ENCODE measurements around the gene ZDHHC12. TPM values are rescaled to one million over a fixed set of nuclear protein-coding genes. Genes with fewer than 3 reads are reported as not detected.

ZDHHC12 gene
- total and polyA plus RNA-seq, 7 experiments from 2014 or later: 21.2 to 74.2 (median 27.7) TPM

DNA sequence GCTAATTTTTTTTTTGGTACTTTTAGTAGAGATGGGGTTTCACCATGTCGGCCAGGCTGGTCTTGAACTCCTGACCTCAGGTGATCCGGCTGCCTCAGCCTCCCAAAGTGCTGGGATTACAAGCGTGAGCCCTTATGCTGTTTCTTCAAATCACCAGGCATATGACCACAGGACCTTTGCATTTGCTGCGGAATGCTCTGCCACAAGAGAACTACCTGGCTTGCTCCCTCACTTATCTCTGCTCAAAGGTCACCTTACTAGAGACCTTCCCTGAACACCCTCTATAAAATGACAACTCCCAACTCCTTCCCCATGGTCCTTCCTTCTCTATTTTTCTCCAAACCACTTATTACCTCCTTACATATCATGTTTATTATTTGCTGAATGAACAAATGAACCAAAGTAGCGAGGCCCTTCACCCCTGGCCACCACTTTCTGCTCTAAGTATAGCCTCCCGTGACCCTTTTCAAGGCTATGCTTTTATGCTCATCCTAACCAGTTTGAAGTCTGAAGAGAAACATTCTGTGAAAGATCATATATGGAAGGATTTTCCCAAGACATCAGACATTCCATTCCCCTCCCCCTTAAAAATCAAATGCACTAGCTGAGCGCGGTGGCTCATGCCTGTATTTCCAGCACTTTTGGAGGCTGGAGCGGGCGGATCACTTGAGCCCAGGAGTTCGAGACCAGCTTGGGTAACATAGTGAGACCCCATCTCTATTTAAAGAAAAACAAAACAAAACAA lies 46.5 kb upstream of the ZDHHC12 start:
- peaks cover 0 to 4% (median 0%) of the 10 kb centered on the region in 11 donors for H3K9me3 Mint-ChIP-seq
- H3K27me3 ChIP-seq (ENCODE audit: control insufficient read depth in 2 of 2, insufficient read depth in 2 of 2, low read length in 2 of 2): no peaks in the 10 kb centered on the region
- ChIA-PET CTCF (interaction anchor here (1.1 kb wide), 1 partner anchor 23 kb away, joined by 3 read pairs; no protein-coding TSS in a partner anchor), POLR2A (interaction anchor here (0.8 to 3.3 kb wide), 13 partner anchors 8 to 264 kb away, joined by 3 to 31 read pairs (median 5); partner anchors contain the start of genes ENDOG, SET, TBC1D13 and ZDHHC12)
- peak overlapping the region; percentile 97 for H3K4me3 ChIP-seq (ENCODE audit: low read length)
- intact Hi-C loops (cut with micrococcal nuclease): loop anchor here (1.0 to 5.0 kb wide), 15 partner anchors 17 to 493 kb away; partner anchors contain the start of genes DYNC2I2 (in 2 of the 2), ENDOG (in 2 of the 2), LRRC8A (in 2 of the 2) and TBC1D13 (in 2 of the 2)
- H3K4me1 Mint-ChIP-seq: peaks cover 21 to 47% (median 39%) of the 10 kb centered on the region in 7 donors
- H3K36me3 Mint-ChIP-seq: peaks cover 0 to 17% (median 5%) of the 10 kb centered on the region in 5 donors
- H3K36me3 ChIP-seq (ENCODE audit: control insufficient read depth in 2 of 3, insufficient read depth in 3 of 3, low read length in 3 of 3): peaks cover 0 to 14% (median 0%) of the 10 kb centered on the region in 3 experiments
- no peaks in the 10 kb centered on the region for H3K27me3 Mint-ChIP-seq
- no peak for DNase-seq
- no peaks in the 10 kb centered on the region for H3K9me3 ChIP-seq (ENCODE audit: control insufficient read depth in 2 of 3, low read length in 3 of 3)
- no peak for ATAC-seq
- peak overlapping the region; percentile 93 to 100 (median 100) for H3K27ac Mint-ChIP-seq
- peaks cover 7 to 12% of the 10 kb centered on the region in 2 donors for H3K4me1 ChIP-seq (ENCODE audit: control insufficient read depth in 2 of 2, insufficient read depth in 2 of 2, low read length in 2 of 2)
- H3K4me3 Mint-ChIP-seq: peak overlapping the region; percentile 95 to 99 (median 98)
- H3K27ac ChIP-seq (ENCODE audit: low read depth, low read length): peak overlapping the region; percentile 93

DNA sequence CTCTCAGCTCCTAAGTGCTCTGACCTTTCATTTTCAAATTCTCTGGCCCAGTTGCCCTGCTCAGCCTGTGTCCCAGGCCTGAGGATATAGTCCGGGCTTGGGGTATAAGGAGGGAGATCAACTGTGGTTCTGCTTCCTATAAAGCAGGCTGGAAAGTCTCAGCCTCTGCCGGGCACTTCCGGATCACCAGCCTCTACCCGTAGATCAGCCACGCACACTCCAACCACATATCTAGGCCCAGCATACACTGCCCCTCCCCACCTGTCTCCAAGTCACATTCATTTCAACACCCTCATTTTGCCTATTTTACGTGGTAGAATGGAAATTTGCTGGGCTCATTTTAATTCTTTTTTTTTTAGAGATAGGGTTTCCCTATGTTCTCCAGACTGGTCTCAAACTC lies 44.7 kb upstream of the ZDHHC12 start:
- Histone ChIP-seq H3K27ac (ENCODE audit: low read depth, low read length) (no peak overlapping the region), H3K4me1 (ENCODE audit: control insufficient read depth in 2 of 2, insufficient read depth in 2 of 2, low read length in 2 of 2) (peaks cover 7 to 12% of the 10 kb centered on the region in 2 donors), H3K36me3 (ENCODE audit: control insufficient read depth in 2 of 3, insufficient read depth in 3 of 3, low read length in 3 of 3) (peaks cover 0 to 18% (median 0%) of the 10 kb centered on the region in 3 experiments), H3K4me3 (ENCODE audit: low read length) (no peak overlapping the region), H3K27me3 (ENCODE audit: control insufficient read depth in 2 of 2, insufficient read depth in 2 of 2, low read length in 2 of 2) (no peaks in the 10 kb centered on the region), H3K9me3 (ENCODE audit: control insufficient read depth in 2 of 3, low read length in 3 of 3) (no peaks in the 10 kb centered on the region)
- Mint-ChIP-seq H3K27me3 (no peaks in the 10 kb centered on the region), H3K36me3 (peaks cover 0 to 22% (median 2%) of the 10 kb centered on the region in 5 donors), H3K9me3 (no peaks in the 10 kb centered on the region), H3K4me1 (peaks cover 26 to 62% (median 52%) of the 10 kb centered on the region in 7 donors), H3K27ac (peak overlapping the region in 6 of 9 donors; percentile 2 to 100 (median 51)), H3K4me3 (peak overlapping the region in 3 of 10 donors; percentile 3 to 99 (median 65))
- DNase-seq (no peak), ATAC-seq (no peak)
- POLR2A ChIA-PET: interaction anchor here (0.6 to 0.7 kb wide), 2 partner anchors 215 to 696 kb away, joined by 3 read pairs; no protein-coding TSS in a partner anchor
- CTCF ChIA-PET: no interaction called here
- intact Hi-C loops (cut with micrococcal nuclease): no loop called here

DNA sequence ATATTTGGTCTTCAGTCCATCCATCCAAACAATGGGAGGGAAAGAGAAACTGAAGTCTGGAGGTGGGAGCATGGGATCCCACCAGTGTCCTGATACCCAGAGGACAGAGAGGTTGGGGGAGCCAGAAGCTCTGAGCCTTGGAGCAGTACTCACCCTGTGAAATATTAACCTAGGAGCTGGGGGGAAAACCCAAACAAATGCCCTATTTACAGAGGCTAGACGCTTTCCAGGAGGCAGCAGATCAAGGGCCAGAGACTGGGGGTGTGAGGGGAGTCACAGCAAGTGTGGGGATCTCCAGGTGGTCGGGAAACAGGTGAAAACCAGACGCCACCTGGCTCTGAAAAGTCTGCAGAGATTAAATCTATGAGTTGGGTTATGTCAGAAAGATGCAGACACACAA lies 41.6 kb upstream of the ZDHHC12 start:
- Mint-ChIP-seq H3K27ac (peak overlapping the region in 1 of 9 donors; percentile 78), H3K9me3 (no peaks in the 10 kb centered on the region), H3K27me3 (no peaks in the 10 kb centered on the region), H3K36me3 (peaks cover 0 to 22% (median 0%) of the 10 kb centered on the region in 5 donors), H3K4me1 (peaks cover 18 to 56% (median 46%) of the 10 kb centered on the region in 7 donors), H3K4me3 (no peak overlapping the region)
- ChIA-PET POLR2A (no interaction called here), CTCF (no interaction called here)
- Histone ChIP-seq H3K9me3 (ENCODE audit: control insufficient read depth in 2 of 3, low read length in 3 of 3) (no peaks in the 10 kb centered on the region), H3K27me3 (ENCODE audit: control insufficient read depth in 2 of 2, insufficient read depth in 2 of 2, low read length in 2 of 2) (no peaks in the 10 kb centered on the region), H3K4me3 (ENCODE audit: low read length) (no peak overlapping the region), H3K4me1 (ENCODE audit: control insufficient read depth in 2 of 2, insufficient read depth in 2 of 2, low read length in 2 of 2) (peaks cover under 1 to 3% of the 10 kb centered on the region in 2 donors), H3K27ac (ENCODE audit: low read depth, low read length) (no peak overlapping the region), H3K36me3 (ENCODE audit: control insufficient read depth in 2 of 3, insufficient read depth in 3 of 3, low read length in 3 of 3) (peaks cover 0 to 14% (median 0%) of the 10 kb centered on the region in 3 experiments)
- ATAC-seq: no peak
- no peak for DNase-seq
- intact Hi-C loops (cut with micrococcal nuclease): no loop called here

DNA sequence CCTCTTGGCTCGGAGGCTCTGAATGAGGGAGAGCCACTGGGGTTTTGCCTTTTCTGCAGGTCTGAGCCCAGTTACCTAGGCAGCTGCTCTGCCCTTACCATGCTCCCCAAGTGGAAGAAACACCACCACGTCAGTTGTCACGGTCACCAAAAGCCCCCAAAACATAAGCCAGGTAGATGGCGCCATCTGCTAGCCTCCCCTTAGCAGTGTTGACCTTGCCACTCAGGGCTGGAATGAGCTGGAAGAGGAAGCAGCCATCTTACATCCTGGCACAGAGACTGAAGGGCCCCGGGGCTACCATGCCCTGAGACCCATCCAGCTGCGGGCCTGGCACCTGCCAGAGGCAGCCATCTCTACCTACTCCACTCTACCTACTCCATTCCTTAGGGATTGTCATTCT lies 40.4 kb upstream of the ZDHHC12 start:
- DNase-seq: no peak
- ATAC-seq: no peak
- Mint-ChIP-seq H3K4me1 (peaks cover 10 to 46% (median 35%) of the 10 kb centered on the region in 7 donors), H3K27me3 (no peaks in the 10 kb centered on the region), H3K9me3 (no peaks in the 10 kb centered on the region), H3K4me3 (no peak overlapping the region), H3K36me3 (peaks cover 0 to 17% (median 0%) of the 10 kb centered on the region in 5 donors), H3K27ac (peak overlapping the region in 1 of 9 donors; percentile 63)
- Histone ChIP-seq H3K9me3 (ENCODE audit: control insufficient read depth in 2 of 3, low read length in 3 of 3) (no peaks in the 10 kb centered on the region), H3K27me3 (ENCODE audit: control insufficient read depth in 2 of 2, insufficient read depth in 2 of 2, low read length in 2 of 2) (no peaks in the 10 kb centered on the region), H3K4me1 (ENCODE audit: control insufficient read depth in 2 of 2, insufficient read depth in 2 of 2, low read length in 2 of 2) (no peaks in the 10 kb centered on the region), H3K36me3 (ENCODE audit: control insufficient read depth in 2 of 3, insufficient read depth in 3 of 3, low read length in 3 of 3) (peaks cover 0 to 14% (median 0%) of the 10 kb centered on the region in 3 experiments), H3K4me3 (ENCODE audit: low read length) (no peak overlapping the region), H3K27ac (ENCODE audit: low read depth, low read length) (no peak overlapping the region)
- intact Hi-C loops (cut with micrococcal nuclease): no loop called here
- ChIA-PET CTCF (interaction anchor here (0.6 kb wide), 1 partner anchor 873 kb away, joined by 3 read pairs; no protein-coding TSS in a partner anchor), POLR2A (no interaction called here)

DNA sequence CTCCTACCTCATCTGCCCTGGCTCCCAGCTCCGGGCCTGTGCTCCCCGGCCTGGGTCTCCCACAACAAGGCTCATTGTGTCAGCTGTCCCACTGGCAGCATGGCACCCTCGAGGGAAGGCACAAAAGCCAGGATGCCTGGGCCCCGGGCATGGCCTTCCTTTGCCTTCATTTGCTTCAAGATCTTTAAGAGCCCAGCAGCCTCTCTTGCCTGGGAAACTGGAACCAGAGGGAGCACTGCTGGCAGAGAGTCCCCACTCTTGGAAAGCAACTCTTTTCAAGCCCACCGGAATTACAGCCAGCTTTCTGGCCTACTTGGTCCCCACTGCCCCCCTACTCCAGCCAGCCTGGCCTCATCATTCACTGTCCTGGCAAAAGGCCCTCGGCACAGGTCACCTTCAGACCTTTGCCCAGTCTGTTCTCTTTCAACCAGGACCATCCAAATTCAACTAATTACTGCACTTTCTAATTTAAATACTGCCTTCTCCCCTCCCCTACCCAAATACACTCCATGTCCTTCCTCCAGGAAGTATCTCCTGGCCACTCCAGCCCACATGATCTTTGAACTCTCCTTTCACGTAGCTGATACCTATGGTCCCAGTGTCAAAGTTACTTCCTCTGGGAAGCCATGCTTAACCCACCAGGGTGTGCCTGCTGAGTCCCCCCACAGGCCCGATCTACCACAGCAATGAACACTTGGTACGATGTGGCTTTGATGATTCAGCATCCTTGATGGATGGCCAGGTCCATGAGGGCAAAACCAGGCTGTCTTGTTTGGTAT lies 38.9 kb upstream of the ZDHHC12 start:
- intact Hi-C loops (cut with micrococcal nuclease): no loop called here
- Histone ChIP-seq H3K4me1 (ENCODE audit: control insufficient read depth in 2 of 2, insufficient read depth in 2 of 2, low read length in 2 of 2) (no peaks in the 10 kb centered on the region), H3K9me3 (ENCODE audit: control insufficient read depth in 2 of 3, low read length in 3 of 3) (no peaks in the 10 kb centered on the region), H3K27ac (ENCODE audit: low read depth, low read length) (no peak overlapping the region), H3K27me3 (ENCODE audit: control insufficient read depth in 2 of 2, insufficient read depth in 2 of 2, low read length in 2 of 2) (no peaks in the 10 kb centered on the region), H3K36me3 (ENCODE audit: control insufficient read depth in 2 of 3, insufficient read depth in 3 of 3, low read length in 3 of 3) (peaks cover 0 to 11% (median 0%) of the 10 kb centered on the region in 3 experiments), H3K4me3 (ENCODE audit: low read length) (no peak overlapping the region)
- POLR2A ChIA-PET: interaction anchor here (0.8 kb wide), 1 partner anchor 8 kb away, joined by 3 read pairs; no protein-coding TSS in a partner anchor
- no peaks in the 10 kb centered on the region for H3K27me3 Mint-ChIP-seq
- no peaks in the 10 kb centered on the region for H3K9me3 Mint-ChIP-seq
- H3K4me1 Mint-ChIP-seq: peaks cover 6 to 36% (median 26%) of the 10 kb centered on the region in 7 donors
- peak overlapping the region in 4 of 9 donors; percentile 25 to 58 (median 48) for H3K27ac Mint-ChIP-seq
- H3K4me3 Mint-ChIP-seq: no peak overlapping the region
- DNase-seq: no peak
- CTCF ChIA-PET: no interaction called here
- H3K36me3 Mint-ChIP-seq: peaks cover 0 to 19% (median 0%) of the 10 kb centered on the region in 5 donors
- ATAC-seq: no peak

DNA sequence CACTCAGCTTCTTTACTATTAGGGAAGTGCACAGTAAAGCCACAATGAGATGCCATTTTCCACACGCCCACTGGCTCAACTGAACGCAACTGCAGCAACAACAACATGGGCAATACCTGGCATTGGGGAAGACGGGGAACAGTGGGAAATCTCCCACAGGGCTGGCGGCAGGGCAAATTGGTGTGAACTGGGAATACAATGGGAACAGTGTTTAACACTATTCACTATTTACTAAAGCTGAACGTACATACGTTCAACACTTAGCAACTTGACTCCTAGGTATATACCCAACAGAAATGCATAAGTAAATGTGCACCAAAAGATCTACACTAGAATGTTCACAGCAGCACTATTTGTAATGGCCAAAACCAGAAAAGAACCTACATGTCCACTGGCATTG lies 33.7 kb upstream of the ZDHHC12 start:
- Histone ChIP-seq H3K27ac (ENCODE audit: low read depth, low read length) (no peak overlapping the region), H3K36me3 (ENCODE audit: control insufficient read depth in 2 of 3, insufficient read depth in 3 of 3, low read length in 3 of 3) (peaks cover 0 to 32% (median 6%) of the 10 kb centered on the region in 3 experiments), H3K9me3 (ENCODE audit: control insufficient read depth in 2 of 3, low read length in 3 of 3) (no peaks in the 10 kb centered on the region), H3K4me3 (ENCODE audit: low read length) (no peak overlapping the region), H3K27me3 (ENCODE audit: control insufficient read depth in 2 of 2, insufficient read depth in 2 of 2, low read length in 2 of 2) (no peaks in the 10 kb centered on the region), H3K4me1 (ENCODE audit: control insufficient read depth in 2 of 2, insufficient read depth in 2 of 2, low read length in 2 of 2) (no peaks in the 10 kb centered on the region)
- CTCF ChIA-PET: no interaction called here
- ATAC-seq (no peak), DNase-seq (no peak)
- Mint-ChIP-seq H3K27ac (peak overlapping the region in 2 of 9 donors; percentile 7 to 69), H3K4me1 (peaks cover 0 to 16% (median 7%) of the 10 kb centered on the region in 7 donors), H3K36me3 (peaks cover 0 to 14% (median 0%) of the 10 kb centered on the region in 5 donors), H3K9me3 (no peaks in the 10 kb centered on the region), H3K4me3 (no peak overlapping the region), H3K27me3 (no peaks in the 10 kb centered on the region)
- POLR2A ChIA-PET: no interaction called here
- intact Hi-C loops (cut with micrococcal nuclease): no loop called here

All from naive thymus-derived CD4-positive, alpha-beta T cell (primary cell).